Neural cell (in vitro differentiated cells): Measurements from ENCODE around the gene SHB. TPM values are rescaled to one million over a fixed set of nuclear protein-coding genes. Genes with fewer than 3 reads are reported as not detected.

Experiments
- H2AFZ ChIP-seq: fragments of 200-600, 300-800 bp; sonication (generic), shearing (Covaris generic); 2 replicates; pipeline ENCODE4 v1.6.0; 2014; ENCODE audit warnings: low read depth, mild to moderate bottlenecking, antibody characterized with exemption, low read length, moderate library complexity
- H3F3A ChIP-seq: fragments of 200-600 bp; shearing (Covaris generic); 2 replicates; pipeline ENCODE4 v1.6.1; 2016; ENCODE audit warnings: mild to moderate bottlenecking, moderate library complexity, mixed read lengths, antibody characterized with exemption, low read length; ENCODE audit not compliant: insufficient read depth, poor library complexity, severe bottlenecking
- H3K27ac ChIP-seq: fragments of 200-600, 300-800 bp; sonication (generic), shearing (Covaris generic); 2 replicates; pipeline ENCODE4 v1.5.1; 2014; ENCODE audit warnings: mild to moderate bottlenecking, low read length, moderate library complexity
- H3K27me3 ChIP-seq: fragments of 300-800, 200-600 bp; sonication (generic), shearing (Covaris generic); 2 replicates; pipeline ENCODE4 v1.6.0; 2014; ENCODE audit warnings: mild to moderate bottlenecking, low read depth, low read length, moderate library complexity; ENCODE audit not compliant: insufficient read depth
- H3K36me3 ChIP-seq: fragments of 300-800, 200-600 bp; sonication (generic), shearing (Covaris generic); 2 replicates; pipeline ENCODE4 v1.5.1; 2014; ENCODE audit warnings: mild to moderate bottlenecking, antibody characterized with exemption, low read length, moderate library complexity; ENCODE audit not compliant: insufficient read depth
- H3K4me2 ChIP-seq: fragments of 300-800, 200-600 bp; sonication (generic), shearing (Covaris generic); 2 replicates; pipeline ENCODE4 v1.6.0; 2014; ENCODE audit warnings: mild to moderate bottlenecking, low read length
- H3K4me3 ChIP-seq: fragments of 300-800, 200-600 bp; sonication (generic), shearing (Covaris generic); 2 replicates; pipeline ENCODE4 v1.5.1; 2014; ENCODE audit warnings: mild to moderate bottlenecking, low read length, moderate library complexity
- H3K79me2 ChIP-seq: fragments of 200-600 bp; shearing (Covaris generic); replicated peaks from 2 replicates; pipeline ENCODE4 v1.6.0; 2014; ENCODE audit warnings: mild to moderate bottlenecking, low read length, moderate library complexity; ENCODE audit not compliant: insufficient read depth
- H3K9ac ChIP-seq: fragments of 300-800, 200-600 bp; sonication (generic), shearing (Covaris generic); 2 replicates; pipeline ENCODE4 v1.6.1; 2016; ENCODE audit warnings: mild to moderate bottlenecking, low read length, mixed read lengths
- H3K9me2 ChIP-seq: fragments of 200-600 bp; shearing (Covaris generic); 2 replicates; pipeline ENCODE4 v1.6.1; 2016; ENCODE audit warnings: mild to moderate bottlenecking, low read length, mixed read lengths; ENCODE audit not compliant: insufficient read depth
- H3K9me3 ChIP-seq: fragments of 200-600, 300-800 bp; sonication (generic), shearing (Covaris generic); 2 replicates; pipeline ENCODE4 v1.6.1; 2016; ENCODE audit warnings: mild to moderate bottlenecking, mixed run types, low read length, moderate library complexity, mixed read lengths
- H4K20me1 ChIP-seq: fragments of 200-600 bp; shearing (Covaris generic); 2 replicates; pipeline ENCODE4 v1.6.1; 2016; ENCODE audit warnings: mild to moderate bottlenecking, mixed run types; ENCODE audit not compliant: insufficient read depth
- EP300 ChIP-seq: fragments of 450-650 bp; conservative IDR thresholded peaks from 2 replicates; pipeline ENCODE4 v1.6.1; 2014; ENCODE audit warnings: antibody characterized with exemption, mild to moderate bottlenecking, moderate library complexity; ENCODE audit not compliant: poor library complexity, severe bottlenecking
- EZH2 ChIP-seq: fragments of 200-600, 300-800 bp; shearing (Covaris generic), sonication (generic); IDR thresholded peaks from 2 replicates; pipeline ENCODE4 v1.6.1; 2014; ENCODE audit warnings: antibody characterized with exemption, low read length, borderline replicate concordance, mild to moderate bottlenecking; ENCODE audit not compliant: insufficient read depth, poor library complexity, severe bottlenecking
- MXI1 ChIP-seq: fragments of 450-650 bp; conservative IDR thresholded peaks from 2 replicates; pipeline ENCODE4 v1.6.1; 2014; ENCODE audit warnings: antibody characterized with exemption, mild to moderate bottlenecking; ENCODE audit not compliant: poor library complexity, severe bottlenecking
- POLR2AphosphoS5 ChIP-seq: IDR thresholded peaks from 2 replicates; pipeline ENCODE4 v1.6.1; 2012
- RAD21 ChIP-seq: fragments of 450-650 bp; conservative IDR thresholded peaks from 2 replicates; pipeline ENCODE4 v1.6.1; 2014; ENCODE audit warnings: antibody characterized with exemption, mild to moderate bottlenecking, moderate library complexity
- SMC3 ChIP-seq: fragments of 450-650 bp; conservative IDR thresholded peaks from 2 replicates; pipeline ENCODE4 v1.6.1; 2014; ENCODE audit warnings: antibody characterized with exemption, mild to moderate bottlenecking, moderate library complexity; ENCODE audit not compliant: poor library complexity
- TAF1 ChIP-seq: IDR thresholded peaks from 2 replicates; pipeline ENCODE4 v1.6.1; 2012; ENCODE audit warnings: low read depth
- polyA plus RNA-seq: library from polyadenylated mRNA; depleted of rRNA; stranded (reverse); fragments of >200 nt; gene quantifications from 2 replicates; pipeline ENCODE4 v1.2.3, GENCODE V29; 2014
- TF ChIP-seq, protein P1 (sequence below): fragments of 450-650 bp; IDR thresholded peaks from 2 replicates; pipeline ENCODE4 v1.5.1; 2014; ENCODE audit warnings: antibody characterized with exemption, mild to moderate bottlenecking, moderate library complexity; ENCODE audit not compliant: poor library complexity, severe bottlenecking
- TF ChIP-seq, protein P2 (sequence below): IDR thresholded peaks from 2 replicates; pipeline ENCODE4 v1.6.1; 2012; ENCODE audit warnings: borderline replicate concordance

The SHB gene
- polyA plus RNA-seq, 1 donor from 2014 or later: 17.5 TPM

DNA sequence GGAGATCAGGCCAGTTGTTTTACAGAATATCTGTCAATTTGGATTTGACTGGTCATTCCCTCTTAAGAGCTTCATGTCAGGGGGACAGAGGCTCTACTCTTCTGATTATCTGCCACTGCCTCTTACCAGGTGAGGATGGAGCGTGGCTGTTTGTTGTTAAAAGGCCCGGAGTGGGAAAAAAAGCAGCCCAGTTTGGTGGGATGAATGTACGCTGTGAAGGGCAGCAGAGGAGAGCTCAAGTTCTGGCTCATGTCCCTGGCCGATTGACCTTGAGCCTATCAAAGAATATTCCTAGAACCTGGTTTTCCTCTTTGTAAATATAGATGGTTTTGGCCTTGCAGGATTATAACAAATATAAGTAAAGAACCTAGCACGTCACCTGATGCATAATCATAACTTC, 16.3 kb upstream of the SHB start:
- no peaks in the 10 kb centered on the region for H3K9me2 ChIP-seq
- no peaks in the 10 kb centered on the region for H3F3A ChIP-seq
- no peak overlapping the region for H3K27ac ChIP-seq
- no peaks in the 10 kb centered on the region for H3K79me2 ChIP-seq
- no peak overlapping the region for H2AFZ ChIP-seq
- no peaks in the 10 kb centered on the region for H3K36me3 ChIP-seq
- no peak overlapping the region for H3K4me3 ChIP-seq
- H3K9me3 ChIP-seq: no peaks in the 10 kb centered on the region
- H3K4me2 ChIP-seq: no peak overlapping the region
- H4K20me1 ChIP-seq: no peaks in the 10 kb centered on the region
- TF ChIP-seq EZH2 (no peak), POLR2AphosphoS5 (no peak), RAD21 (no peak), EP300 (no peak), TAF1 (no peak), MXI1 (no peak), SMC3 (no peak)
- TF ChIP-seq, protein P1, sequence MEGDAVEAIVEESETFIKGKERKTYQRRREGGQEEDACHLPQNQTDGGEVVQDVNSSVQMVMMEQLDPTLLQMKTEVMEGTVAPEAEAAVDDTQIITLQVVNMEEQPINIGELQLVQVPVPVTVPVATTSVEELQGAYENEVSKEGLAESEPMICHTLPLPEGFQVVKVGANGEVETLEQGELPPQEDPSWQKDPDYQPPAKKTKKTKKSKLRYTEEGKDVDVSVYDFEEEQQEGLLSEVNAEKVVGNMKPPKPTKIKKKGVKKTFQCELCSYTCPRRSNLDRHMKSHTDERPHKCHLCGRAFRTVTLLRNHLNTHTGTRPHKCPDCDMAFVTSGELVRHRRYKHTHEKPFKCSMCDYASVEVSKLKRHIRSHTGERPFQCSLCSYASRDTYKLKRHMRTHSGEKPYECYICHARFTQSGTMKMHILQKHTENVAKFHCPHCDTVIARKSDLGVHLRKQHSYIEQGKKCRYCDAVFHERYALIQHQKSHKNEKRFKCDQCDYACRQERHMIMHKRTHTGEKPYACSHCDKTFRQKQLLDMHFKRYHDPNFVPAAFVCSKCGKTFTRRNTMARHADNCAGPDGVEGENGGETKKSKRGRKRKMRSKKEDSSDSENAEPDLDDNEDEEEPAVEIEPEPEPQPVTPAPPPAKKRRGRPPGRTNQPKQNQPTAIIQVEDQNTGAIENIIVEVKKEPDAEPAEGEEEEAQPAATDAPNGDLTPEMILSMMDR: no peak
- TF ChIP-seq, protein P2, sequence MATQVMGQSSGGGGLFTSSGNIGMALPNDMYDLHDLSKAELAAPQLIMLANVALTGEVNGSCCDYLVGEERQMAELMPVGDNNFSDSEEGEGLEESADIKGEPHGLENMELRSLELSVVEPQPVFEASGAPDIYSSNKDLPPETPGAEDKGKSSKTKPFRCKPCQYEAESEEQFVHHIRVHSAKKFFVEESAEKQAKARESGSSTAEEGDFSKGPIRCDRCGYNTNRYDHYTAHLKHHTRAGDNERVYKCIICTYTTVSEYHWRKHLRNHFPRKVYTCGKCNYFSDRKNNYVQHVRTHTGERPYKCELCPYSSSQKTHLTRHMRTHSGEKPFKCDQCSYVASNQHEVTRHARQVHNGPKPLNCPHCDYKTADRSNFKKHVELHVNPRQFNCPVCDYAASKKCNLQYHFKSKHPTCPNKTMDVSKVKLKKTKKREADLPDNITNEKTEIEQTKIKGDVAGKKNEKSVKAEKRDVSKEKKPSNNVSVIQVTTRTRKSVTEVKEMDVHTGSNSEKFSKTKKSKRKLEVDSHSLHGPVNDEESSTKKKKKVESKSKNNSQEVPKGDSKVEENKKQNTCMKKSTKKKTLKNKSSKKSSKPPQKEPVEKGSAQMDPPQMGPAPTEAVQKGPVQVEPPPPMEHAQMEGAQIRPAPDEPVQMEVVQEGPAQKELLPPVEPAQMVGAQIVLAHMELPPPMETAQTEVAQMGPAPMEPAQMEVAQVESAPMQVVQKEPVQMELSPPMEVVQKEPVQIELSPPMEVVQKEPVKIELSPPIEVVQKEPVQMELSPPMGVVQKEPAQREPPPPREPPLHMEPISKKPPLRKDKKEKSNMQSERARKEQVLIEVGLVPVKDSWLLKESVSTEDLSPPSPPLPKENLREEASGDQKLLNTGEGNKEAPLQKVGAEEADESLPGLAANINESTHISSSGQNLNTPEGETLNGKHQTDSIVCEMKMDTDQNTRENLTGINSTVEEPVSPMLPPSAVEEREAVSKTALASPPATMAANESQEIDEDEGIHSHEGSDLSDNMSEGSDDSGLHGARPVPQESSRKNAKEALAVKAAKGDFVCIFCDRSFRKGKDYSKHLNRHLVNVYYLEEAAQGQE: no peak
- H3K9ac ChIP-seq: no peak overlapping the region
- no peaks in the 10 kb centered on the region for H3K27me3 ChIP-seq

DNA sequence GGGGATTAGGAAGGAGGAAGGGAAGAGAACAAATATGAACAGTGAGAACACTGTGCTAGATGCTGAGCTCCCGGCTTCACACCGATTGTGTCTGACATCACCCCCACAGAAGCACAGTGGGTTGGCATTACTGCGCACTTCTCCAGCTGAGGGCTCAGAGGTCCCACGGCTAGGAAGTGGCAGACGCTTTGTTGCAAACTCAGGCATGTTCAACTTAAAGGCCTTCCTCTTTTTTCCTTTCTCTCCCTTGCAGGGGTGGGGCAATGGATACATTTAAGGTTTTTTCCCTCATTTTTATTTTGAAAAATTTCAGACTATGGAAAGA, 15.5 kb upstream of the SHB start:
- TF ChIP-seq POLR2AphosphoS5 (no peak), RAD21 (no peak), MXI1 (no peak)
- no peaks in the 10 kb centered on the region for H3K9me3 ChIP-seq
- H3K27me3 ChIP-seq: no peaks in the 10 kb centered on the region
- H4K20me1 ChIP-seq: no peaks in the 10 kb centered on the region
- H3F3A ChIP-seq: no peaks in the 10 kb centered on the region
- no peak overlapping the region for H3K27ac ChIP-seq
- H3K9ac ChIP-seq: no peak overlapping the region
- H3K9me2 ChIP-seq: no peaks in the 10 kb centered on the region
- no peak overlapping the region for H2AFZ ChIP-seq
- no peaks in the 10 kb centered on the region for H3K36me3 ChIP-seq
- no peak overlapping the region for H3K4me2 ChIP-seq
- no peak overlapping the region for H3K4me3 ChIP-seq
- H3K79me2 ChIP-seq: no peaks in the 10 kb centered on the region
